ENCODE results near the gene WIPF2.

DNA sequence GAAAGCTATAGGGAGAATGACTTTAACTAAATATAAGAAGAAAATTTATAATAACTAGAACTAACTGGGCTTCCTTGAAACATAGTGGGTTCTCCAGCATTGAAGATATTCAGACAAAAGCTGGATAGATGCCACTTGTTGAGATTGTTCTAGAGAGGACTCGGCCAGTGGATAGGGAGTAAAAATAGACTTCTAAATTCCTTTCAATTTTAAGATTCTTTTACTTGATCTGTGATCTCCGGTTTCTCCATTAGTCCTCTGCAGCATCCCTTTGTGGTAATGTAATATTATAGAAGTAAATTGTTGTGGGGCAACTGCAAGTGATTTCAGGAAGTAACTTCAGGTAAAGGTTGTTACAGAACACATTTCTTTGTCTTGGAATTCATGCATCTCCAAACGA lies 79.6 kb downstream of the WIPF2 start:
- no peak for TF ChIP-seq CTCF (conservative IDR thresholded peaks at IDR 0.05 in 1 of 2, IDR thresholded peaks at IDR 0.05 in 1 of 2; ENCODE audit: extremely low read depth in 1 of 2, insufficient read depth in 1 of 2, low read depth in 1 of 2, low read length in 2 of 2)
- no peak for TF ChIP-seq EZH2 (IDR thresholded peaks at IDR 0.05; ENCODE audit: borderline replicate concordance, low read length)

Measured in mammary epithelial cell (primary cell).